Measurements from ENCODE around the gene KRT7. TPM values are rescaled to one million over a fixed set of nuclear protein-coding genes. Genes with fewer than 3 reads are reported as not detected.
"Not testable (repeated sequence)": the region's sequence is repeated elsewhere in the genome, so short reads cannot be mapped to it uniquely, and the experiment has no call there.

KRT7 gene
- total RNA-seq, 1 donor from 2014 or later = not detected

DNA sequence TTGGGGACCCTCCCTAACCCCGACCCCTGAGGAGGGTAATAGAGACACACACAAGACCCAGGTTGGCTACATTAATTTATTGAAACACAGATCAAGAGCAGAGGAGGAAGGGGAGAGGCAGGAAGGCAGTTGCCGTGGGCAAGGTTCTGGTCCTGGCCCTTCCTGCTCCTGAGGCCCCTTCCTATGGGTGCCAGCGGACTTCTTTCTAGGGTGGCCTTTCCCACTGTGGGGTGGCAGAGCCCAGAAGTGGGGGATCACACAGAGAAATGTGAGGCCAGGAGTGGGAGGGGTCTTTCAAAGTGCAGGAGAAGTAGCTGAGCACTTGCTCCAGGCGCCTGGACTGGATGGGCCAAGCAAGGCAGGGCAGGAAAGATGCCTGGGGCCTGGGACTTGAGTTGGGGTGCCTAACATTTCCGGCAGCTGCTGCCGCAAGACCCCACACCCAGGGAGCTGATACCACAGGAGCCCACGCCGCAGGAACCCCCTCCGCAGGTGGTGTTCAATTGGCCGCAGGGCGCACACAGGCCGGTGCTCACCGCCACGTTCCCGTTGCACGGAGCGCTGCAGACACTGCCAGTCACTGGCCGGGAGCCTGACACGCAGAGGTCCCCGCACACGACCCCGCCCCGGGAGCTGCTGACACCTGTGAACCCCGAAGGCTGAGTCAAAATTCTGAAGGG lies 52.9 kb downstream of the KRT7 start:
- Histone ChIP-seq H3K9ac (ENCODE audit: low read depth in 1 of 3, low read length in 3 of 3) (no peak overlapping the region), H3K9me3 (ENCODE audit: control insufficient read depth in 3 of 3, low read length in 3 of 3) (no peaks in the 10 kb centered on the region), H3K4me3 (ENCODE audit: low read length in 3 of 3) (no peak overlapping the region), H3K36me3 (ENCODE audit: control insufficient read depth in 3 of 3, insufficient read depth in 3 of 3, low read length in 3 of 3) (no peaks in the 10 kb centered on the region), H3K4me1 (ENCODE audit: control insufficient read depth in 3 of 3, insufficient read depth in 3 of 3, low read length in 3 of 3) (peaks cover 5% of the 10 kb centered on the region in 3 donors), H3K27ac (ENCODE audit: low read depth, low read length) (no peak overlapping the region), H3K27me3 (ENCODE audit: control insufficient read depth in 3 of 3, insufficient read depth in 3 of 3, low read length in 3 of 3) (no peaks in the 10 kb centered on the region)

DNA sequence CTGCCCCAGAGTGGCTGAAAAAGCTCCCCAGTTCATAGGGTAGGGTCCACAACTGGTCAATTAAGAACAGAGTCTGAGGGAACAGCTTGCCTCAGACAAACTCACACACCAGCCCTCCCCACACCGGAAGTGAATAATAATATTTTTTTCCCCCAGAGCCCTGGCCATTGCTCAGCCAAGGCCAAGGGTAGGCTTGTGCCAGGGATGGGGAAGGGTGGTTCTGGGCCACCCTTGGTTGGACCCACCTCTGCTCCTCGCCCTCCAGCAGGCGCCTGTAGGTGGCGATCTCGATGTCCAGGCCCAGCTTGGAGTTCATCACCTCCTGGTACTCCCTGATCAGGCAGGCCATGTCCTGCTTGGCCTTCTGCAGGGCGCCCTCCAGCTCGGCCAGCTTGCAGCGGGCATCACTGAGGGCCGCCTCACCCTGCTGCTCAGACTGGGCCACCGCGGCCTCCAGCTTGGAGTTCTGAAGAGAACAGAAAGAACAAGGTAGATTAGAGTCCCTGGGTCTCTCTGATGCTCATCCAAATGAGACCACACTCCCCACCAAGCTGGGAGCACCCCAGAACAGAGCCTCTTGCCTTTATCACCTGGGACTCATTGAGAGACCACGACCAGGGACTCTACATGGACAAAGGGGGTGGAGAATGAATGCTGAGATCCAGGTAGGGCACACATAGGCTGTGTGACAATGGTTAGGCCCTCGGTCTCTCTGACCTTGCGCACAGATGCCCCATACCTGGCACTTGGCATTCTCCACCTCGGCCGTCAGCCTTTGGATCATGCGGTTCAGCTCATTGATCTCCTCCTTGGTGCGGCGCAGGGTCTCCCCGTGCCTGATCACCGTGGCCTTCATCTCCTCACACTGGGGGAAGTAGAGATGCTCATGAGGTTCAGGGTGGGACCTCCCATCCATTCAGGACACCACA lies 54.1 kb downstream of the KRT7 start:
- not testable (repeated sequence) for H3K36me3 ChIP-seq (ENCODE audit: control insufficient read depth in 3 of 3, insufficient read depth in 3 of 3, low read length in 3 of 3); H3K27me3 ChIP-seq (ENCODE audit: control insufficient read depth in 3 of 3, insufficient read depth in 3 of 3, low read length in 3 of 3); H3K4me1 ChIP-seq (ENCODE audit: control insufficient read depth in 3 of 3, insufficient read depth in 3 of 3, low read length in 3 of 3); H3K27ac ChIP-seq (ENCODE audit: low read depth, low read length); H3K9ac ChIP-seq (ENCODE audit: low read depth in 1 of 3, low read length in 3 of 3); H3K9me3 ChIP-seq (ENCODE audit: control insufficient read depth in 3 of 3, low read length in 3 of 3); H3K4me3 ChIP-seq (ENCODE audit: low read length in 3 of 3)

DNA sequence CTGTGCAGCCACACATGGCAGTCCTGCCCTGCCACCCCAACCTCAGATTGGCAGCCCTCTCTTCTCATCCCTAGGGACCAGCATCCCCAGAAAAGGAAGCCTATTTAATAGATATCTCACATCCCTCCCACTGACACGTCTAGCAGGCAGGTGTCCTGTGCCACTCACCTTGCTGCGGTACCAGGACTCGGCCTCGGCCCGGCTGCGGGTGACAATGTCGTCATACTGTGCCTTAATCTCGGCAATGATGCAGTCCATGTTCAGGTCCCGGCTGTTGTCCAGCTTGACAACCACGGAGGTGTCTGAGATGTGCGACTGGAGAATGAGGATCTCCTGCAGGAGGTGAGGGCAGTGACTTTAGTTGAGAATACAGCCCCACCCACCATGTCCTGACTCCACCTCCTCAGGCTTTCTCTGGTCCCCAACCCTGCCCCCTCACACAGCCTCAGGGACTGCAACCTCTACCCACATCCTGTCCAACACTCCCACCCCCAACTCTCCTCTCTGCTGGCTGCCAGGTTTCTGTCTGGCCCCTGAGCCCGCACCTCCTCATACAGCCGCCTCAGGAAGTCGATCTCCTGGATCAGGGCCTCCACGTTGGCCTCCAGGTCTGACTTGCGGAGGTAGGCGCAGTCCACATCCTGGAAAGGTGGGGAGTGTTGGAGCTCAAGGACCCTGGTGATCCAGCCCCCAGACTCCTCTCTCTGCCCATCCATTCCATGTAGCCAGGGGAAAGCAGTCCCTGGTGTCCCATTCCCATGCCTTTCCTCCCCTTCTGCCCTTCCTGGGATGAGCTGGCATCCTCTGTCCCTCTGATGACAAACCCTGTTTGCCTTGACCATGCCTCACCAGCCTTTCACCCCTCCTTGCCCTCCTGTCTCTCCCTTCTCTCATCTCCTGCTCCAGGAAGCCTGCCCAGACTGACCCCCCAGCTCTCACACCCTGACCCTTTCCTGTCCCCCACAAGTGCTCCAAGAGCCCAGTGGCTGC lies 55.1 kb downstream of the KRT7 start:
- H3K36me3 ChIP-seq (ENCODE audit: control insufficient read depth in 3 of 3, insufficient read depth in 3 of 3, low read length in 3 of 3); H3K4me1 ChIP-seq (ENCODE audit: control insufficient read depth in 3 of 3, insufficient read depth in 3 of 3, low read length in 3 of 3); H3K27ac ChIP-seq (ENCODE audit: low read depth, low read length); H3K4me3 ChIP-seq (ENCODE audit: low read length in 3 of 3); H3K9me3 ChIP-seq (ENCODE audit: control insufficient read depth in 3 of 3, low read length in 3 of 3); H3K9ac ChIP-seq (ENCODE audit: low read depth in 1 of 3, low read length in 3 of 3): not testable (repeated sequence)
- H3K27me3 ChIP-seq (ENCODE audit: control insufficient read depth in 3 of 3, insufficient read depth in 3 of 3, low read length in 3 of 3) = peaks cover 7 to 11% (median 7%) of the 10 kb centered on the region in 3 donors

- H3K36me3 ChIP-seq (ENCODE audit: control insufficient read depth in 3 of 3, insufficient read depth in 3 of 3, low read length in 3 of 3); H3K9ac ChIP-seq (ENCODE audit: low read depth in 1 of 3, low read length in 3 of 3); H3K4me1 ChIP-seq (ENCODE audit: control insufficient read depth in 3 of 3, insufficient read depth in 3 of 3, low read length in 3 of 3); H3K27ac ChIP-seq (ENCODE audit: low read depth, low read length); H3K4me3 ChIP-seq (ENCODE audit: low read length in 3 of 3); H3K9me3 ChIP-seq (ENCODE audit: control insufficient read depth in 3 of 3, low read length in 3 of 3): not testable (repeated sequence)
- peaks cover 7 to 15% (median 7%) of the 10 kb centered on the region in 3 donors for H3K27me3 ChIP-seq (ENCODE audit: control insufficient read depth in 3 of 3, insufficient read depth in 3 of 3, low read length in 3 of 3)
These were observed 57.6 kb downstream of the KRT7 start for GRCh38 chr12:52290483-52291134.

DNA sequence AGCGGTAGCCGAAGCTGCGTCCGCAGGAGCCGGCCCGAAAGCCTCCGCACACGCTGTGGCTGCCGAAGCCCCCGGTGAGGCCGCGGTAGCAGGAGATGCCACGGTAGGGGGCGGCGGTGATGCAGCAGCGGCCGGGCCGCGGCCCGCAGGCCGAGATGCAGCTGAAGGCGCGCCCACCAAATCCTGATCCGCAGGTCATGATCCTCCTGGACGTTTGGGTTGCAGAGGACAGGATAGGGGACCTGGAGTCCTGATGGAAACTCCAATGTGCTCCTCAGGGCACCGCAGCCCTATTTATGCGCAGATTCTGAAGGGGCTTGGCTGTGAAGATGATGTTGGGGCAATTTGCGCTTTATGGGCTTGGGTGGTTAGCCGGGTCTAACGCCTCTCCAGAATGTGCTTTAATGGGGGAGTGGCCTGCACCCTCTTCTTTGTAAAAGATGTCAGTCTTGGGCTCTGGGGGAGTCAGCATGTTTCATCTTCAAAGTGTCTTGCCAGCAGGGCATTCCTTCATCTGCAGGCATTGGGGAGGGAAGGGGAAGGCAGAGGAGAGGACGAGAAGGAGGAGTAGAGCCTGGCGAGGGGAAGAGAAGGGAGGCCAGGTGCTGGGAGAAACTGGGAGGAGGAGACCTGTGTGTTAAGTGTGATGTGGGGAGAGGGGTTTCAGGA lies 58.4 kb downstream of the KRT7 start, which contains the start of gene KRT81:
Gene KRT81 (minus strand): TSS at position 268 of the 669 bp plus-strand sequence. CDS start 69 bp downstream, at position 199.
- Histone ChIP-seq H3K4me1 (ENCODE audit: control insufficient read depth in 3 of 3, insufficient read depth in 3 of 3, low read length in 3 of 3) (no peaks in the 10 kb centered on the region), H3K36me3 (ENCODE audit: control insufficient read depth in 3 of 3, insufficient read depth in 3 of 3, low read length in 3 of 3) (no peaks in the 10 kb centered on the region), H3K9ac (ENCODE audit: low read depth in 1 of 3, low read length in 3 of 3) (no peak within 1 kb of the TSS), H3K27me3 (ENCODE audit: control insufficient read depth in 3 of 3, insufficient read depth in 3 of 3, low read length in 3 of 3) (peaks cover 7 to 15% (median 7%) of the 10 kb centered on the region in 3 donors), H3K27ac (ENCODE audit: low read depth, low read length) (no peak within 1 kb of the TSS), H3K9me3 (ENCODE audit: control insufficient read depth in 3 of 3, low read length in 3 of 3) (no peaks in the 10 kb centered on the region), H3K4me3 (ENCODE audit: low read length in 3 of 3) (no peak within 1 kb of the TSS)

DNA sequence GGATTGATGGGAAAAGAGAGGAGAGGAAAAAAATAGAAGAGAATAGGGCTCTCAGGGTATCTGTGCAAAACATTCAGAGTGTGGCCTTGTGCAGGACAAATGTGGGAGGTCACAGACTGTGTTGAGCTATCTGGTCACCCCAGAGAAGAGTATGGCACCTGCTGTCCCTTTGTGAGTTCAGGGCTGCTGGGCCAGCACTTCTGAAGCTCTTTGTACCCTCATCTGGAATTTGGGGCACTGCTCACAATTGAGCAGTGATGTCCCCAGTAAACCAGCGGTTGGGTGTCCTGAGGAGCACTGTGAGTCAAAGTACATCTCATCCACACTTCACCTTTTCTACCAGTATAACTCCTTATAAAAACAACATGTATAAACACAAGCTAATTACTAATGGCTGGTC lies 60.9 kb downstream of the KRT7 start:
- H3K4me3 ChIP-seq (ENCODE audit: low read length in 3 of 3) = no peak overlapping the region
- no peaks in the 10 kb centered on the region for H3K9me3 ChIP-seq (ENCODE audit: control insufficient read depth in 3 of 3, low read length in 3 of 3)
- H3K27ac ChIP-seq (ENCODE audit: low read depth, low read length) = no peak overlapping the region
- no peaks in the 10 kb centered on the region for H3K4me1 ChIP-seq (ENCODE audit: control insufficient read depth in 3 of 3, insufficient read depth in 3 of 3, low read length in 3 of 3)
- H3K9ac ChIP-seq (ENCODE audit: low read depth in 1 of 3, low read length in 3 of 3) = no peak overlapping the region
- no peaks in the 10 kb centered on the region for H3K36me3 ChIP-seq (ENCODE audit: control insufficient read depth in 3 of 3, insufficient read depth in 3 of 3, low read length in 3 of 3)
- H3K27me3 ChIP-seq (ENCODE audit: control insufficient read depth in 3 of 3, insufficient read depth in 3 of 3, low read length in 3 of 3) = peaks cover 7 to 18% (median 10%) of the 10 kb centered on the region in 3 donors

- Histone ChIP-seq H3K27me3 (ENCODE audit: control insufficient read depth in 3 of 3, insufficient read depth in 3 of 3, low read length in 3 of 3) (peaks cover 7 to 18% (median 10%) of the 10 kb centered on the region in 3 donors), H3K9ac (ENCODE audit: low read depth in 1 of 3, low read length in 3 of 3) (no peak overlapping the region), H3K9me3 (ENCODE audit: control insufficient read depth in 3 of 3, low read length in 3 of 3) (no peaks in the 10 kb centered on the region), H3K36me3 (ENCODE audit: control insufficient read depth in 3 of 3, insufficient read depth in 3 of 3, low read length in 3 of 3) (no peaks in the 10 kb centered on the region), H3K27ac (ENCODE audit: low read depth, low read length) (no peak overlapping the region), H3K4me1 (ENCODE audit: control insufficient read depth in 3 of 3, insufficient read depth in 3 of 3, low read length in 3 of 3) (no peaks in the 10 kb centered on the region), H3K4me3 (ENCODE audit: low read length in 3 of 3) (no peak overlapping the region)
These were observed 61.8 kb downstream of the KRT7 start for GRCh38 chr12:52294803-52295202.

DNA sequence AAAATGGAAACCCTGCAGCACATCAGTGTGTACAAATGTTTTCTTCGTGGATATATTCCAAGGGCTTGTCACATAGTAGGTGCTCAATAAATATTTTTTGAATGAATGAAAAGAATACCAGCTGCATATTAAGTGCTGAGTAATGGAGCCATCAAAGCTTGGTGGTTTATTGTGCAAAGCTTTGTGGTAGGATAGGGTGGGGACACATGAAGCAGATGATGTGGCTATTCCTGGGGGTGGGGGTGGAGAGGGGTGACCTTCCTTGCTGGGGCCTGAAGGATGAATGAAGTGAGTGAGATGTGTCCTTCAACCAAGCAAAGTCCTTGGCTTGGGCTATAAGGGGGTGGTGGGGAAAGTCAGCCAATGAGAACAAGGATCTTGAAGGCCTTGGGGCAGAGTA lies 62.6 kb downstream of the KRT7 start:
- no peaks in the 10 kb centered on the region for H3K9me3 ChIP-seq (ENCODE audit: control insufficient read depth in 3 of 3, low read length in 3 of 3)
- H3K4me3 ChIP-seq (ENCODE audit: low read length in 3 of 3) = no peak overlapping the region
- no peak overlapping the region for H3K27ac ChIP-seq (ENCODE audit: low read depth, low read length)
- no peaks in the 10 kb centered on the region for H3K4me1 ChIP-seq (ENCODE audit: control insufficient read depth in 3 of 3, insufficient read depth in 3 of 3, low read length in 3 of 3)
- peaks cover 7 to 20% (median 12%) of the 10 kb centered on the region in 3 donors for H3K27me3 ChIP-seq (ENCODE audit: control insufficient read depth in 3 of 3, insufficient read depth in 3 of 3, low read length in 3 of 3)
- H3K36me3 ChIP-seq (ENCODE audit: control insufficient read depth in 3 of 3, insufficient read depth in 3 of 3, low read length in 3 of 3) = no peaks in the 10 kb centered on the region
- H3K9ac ChIP-seq (ENCODE audit: low read depth in 1 of 3, low read length in 3 of 3) = no peak overlapping the region
